Femur (tissue), 1 donor: ENCODE measurements around the gene FSTL4.

Source experiments
- DNase-seq: peaks from one replicate; pipeline ENCODE4 v3.0.0-alpha.2; 2017

The FSTL4 gene

GRCh38 chr5:133362438-133362837 is 249.9 kb downstream of the FSTL4 start:
- peak; percentile 4 for DNase-seq

- no peak for DNase-seq
Observed at GRCh38 chr5:133361922-133362321, 250.4 kb downstream of the FSTL4 start.

DNA sequence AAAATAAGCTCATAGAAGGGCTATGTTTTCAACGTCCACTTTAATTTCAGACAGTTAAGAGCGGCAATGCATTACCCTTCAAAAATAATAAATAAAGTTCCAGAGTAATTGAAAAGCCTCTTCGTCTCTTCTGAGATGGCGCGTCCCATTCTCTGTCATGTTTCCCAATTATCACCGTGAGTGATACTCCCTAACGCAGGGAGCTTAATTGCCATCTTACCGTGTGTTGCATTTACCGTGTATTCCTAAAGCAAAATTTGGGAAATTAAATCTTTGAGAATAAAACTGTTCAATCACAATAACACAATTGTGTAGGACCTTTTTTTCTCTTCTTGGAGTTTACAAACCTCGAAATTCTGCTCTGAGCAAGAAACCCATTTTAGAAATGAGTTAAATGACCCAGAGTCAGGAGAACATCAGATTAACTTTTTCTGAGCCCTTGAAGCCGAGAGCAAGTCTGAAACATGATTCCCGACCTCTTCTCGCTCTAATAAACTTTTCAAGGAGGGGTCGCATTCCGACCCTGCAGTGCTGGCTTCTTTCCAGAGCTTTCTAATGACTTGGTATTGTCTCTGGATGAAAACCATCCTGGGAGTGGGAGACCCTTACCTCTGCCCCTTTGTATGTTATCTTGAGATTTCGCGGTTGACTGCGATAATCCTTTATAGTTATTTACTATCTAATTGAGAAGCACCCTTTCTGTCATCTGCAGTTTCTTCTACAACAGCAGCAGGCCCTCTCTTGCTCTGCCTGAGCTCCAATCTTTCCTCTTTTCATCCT is 251.5 kb downstream of the FSTL4 start:
- DNase-seq, result peak; percentile 5

GRCh38 chr5:133359861-133360260 is 252.5 kb downstream of the FSTL4 start:
- peak; percentile 11 for DNase-seq

DNA sequence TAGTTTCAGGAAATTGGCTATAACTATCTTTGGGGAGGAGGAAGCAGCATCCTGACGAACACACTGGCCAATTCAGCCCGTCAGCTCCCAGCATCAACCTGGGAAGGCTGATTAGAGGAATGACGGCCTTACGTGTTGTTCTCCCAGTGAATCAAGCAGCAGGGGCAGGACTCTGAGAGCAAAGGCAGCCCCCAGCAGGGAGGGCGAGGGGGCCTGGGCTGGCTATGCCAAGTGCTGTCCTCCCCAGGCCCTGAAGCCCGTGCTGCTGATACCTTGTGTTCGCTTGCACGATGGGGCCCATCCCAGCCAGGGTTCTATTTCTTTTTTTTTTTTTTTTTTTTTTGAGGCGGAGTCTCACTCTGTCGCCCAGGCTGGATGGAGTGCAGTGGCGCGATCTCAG is 254.1 kb downstream of the FSTL4 start:
- no peak for DNase-seq

DNA sequence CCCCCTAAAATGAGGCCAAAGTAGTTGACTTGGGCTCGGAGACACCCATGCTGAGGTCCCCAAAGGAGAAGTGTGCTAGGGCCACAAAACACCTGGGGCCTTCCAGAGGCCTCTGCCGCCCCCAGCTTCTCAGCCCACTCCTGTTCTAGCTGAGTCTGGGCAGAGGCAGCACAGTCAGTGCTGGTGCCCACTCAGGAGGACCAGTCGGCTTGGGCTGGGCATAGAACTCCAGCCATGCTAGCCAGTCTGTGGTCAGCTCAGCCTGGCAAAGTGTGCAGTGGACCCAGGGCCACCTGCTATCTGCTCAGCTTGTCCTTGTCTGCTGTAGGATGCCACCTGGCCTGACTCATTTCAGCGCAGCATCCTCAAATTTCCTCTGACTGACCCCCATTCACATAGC is 254.6 kb downstream of the FSTL4 start:
- DNase-seq, result no peak

DNA sequence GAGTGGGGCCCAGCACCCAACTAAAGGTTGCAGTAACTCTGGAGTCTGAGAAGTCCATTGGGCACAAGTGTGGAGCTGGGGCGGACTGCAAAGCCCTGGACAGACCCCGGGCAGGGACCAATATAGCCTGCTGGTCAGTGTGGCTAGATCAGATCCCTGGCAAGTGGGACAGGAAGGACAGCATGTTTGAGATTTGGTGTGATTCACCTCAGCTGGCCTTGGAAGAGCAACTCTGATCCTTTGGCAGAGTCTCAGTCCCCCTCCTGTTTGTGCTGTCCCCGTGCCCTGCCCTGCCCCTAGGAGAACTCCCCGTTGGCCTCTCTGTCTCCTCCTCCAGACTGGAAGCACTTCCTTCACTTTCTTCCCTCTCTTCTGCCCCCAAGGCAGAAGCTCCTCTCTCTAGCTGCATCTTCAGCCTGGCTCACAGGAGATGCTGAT is 255.3 kb downstream of the FSTL4 start:
- peak; percentile 7 for DNase-seq

DNA sequence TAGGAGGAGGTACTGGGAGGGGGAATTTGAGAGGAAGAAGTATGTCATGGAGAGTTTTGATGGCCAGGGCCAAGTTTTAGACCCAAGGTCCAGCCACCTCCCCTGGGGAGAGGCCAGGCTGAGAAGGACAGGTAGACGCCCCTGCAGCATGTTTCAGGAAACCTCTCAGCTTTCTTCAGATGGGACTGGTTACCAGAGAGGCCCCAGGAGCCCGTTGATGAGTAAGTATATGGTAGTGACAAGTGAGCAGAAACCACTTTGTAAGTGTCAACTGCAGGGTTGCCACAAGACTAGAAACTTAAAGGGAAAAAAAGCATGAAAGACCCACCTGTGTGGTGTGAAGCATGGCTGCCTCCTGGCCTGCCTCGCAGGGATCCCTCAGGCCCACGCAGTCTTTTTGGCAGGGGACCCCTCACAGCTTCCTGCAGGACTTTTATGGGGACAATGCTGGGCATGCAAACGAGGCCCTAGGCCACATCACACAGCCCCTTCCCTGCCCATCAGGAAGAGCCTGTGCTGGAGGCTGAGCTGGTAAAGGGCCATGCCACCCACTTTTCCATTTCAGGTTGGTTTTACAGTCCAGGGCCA is 255.9 kb downstream of the FSTL4 start:
- peak; percentile 5 for DNase-seq

DNA sequence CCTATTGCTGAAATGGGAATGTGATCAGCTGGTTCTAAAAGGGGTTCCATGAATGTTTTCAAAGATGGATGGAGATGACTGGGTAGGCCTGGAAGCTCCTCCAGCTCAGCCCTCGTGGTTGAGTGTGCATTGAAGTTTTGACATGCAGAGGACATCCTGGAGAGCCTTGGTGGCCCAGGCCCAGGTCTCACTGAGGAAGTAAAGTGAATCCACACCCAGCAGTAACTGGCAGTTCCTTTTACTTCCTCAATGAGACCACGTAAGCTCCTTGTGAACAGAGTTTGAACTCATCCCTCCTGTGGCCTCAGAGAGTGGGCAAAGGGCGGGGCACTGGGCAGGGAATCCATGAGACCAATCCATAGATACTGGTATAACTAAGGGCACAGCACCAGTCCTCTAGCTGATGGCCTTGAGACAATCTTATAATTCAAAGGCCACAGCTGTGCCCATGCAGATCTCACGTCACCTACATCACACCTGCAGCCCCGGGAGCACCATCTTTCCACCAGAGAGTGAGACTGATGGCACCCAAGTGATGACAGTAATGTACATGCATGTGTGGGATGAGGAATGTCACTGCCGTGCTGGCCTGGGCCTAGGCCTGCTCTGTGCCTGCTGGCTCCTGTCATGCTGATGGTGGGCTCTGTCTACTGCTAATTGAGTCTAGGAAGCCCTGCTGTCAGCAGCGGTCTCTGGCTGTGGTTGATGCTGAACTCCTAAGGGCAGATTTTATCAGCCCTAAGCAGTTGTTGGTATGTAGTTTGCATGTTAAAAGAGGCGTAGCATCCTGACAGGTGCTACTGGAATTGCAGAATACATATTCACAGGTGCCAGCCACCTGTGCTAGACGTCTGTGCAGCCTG is 257.8 kb downstream of the FSTL4 start:
- DNase-seq, result peak; percentile 5

GRCh38 chr5:133353741-133354140 is 258.6 kb downstream of the FSTL4 start:
- DNase-seq, result peak; percentile 39

GRCh38 chr5:133348406-133348805 is 263.9 kb downstream of the FSTL4 start:
- peak; percentile 3 for DNase-seq

DNA sequence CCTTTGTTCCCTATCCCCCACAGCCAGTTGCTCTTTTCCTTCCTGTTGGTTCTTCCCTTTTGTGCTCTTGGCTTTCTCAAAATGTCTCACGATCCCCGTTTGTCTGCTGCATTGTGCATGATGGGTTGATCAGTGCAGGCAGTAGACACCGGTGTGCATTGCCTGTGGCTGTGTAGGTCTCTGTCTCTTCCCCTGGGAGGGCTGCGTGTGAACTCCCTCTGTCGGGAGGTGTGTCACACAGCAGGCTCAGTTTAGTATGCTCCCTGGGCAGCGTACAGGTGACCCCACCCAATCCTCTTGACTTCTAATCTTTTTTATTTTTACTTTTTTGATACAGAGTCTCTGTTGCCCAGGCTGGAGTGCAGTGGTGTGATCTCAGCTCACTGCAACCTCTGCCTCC is 265.3 kb downstream of the FSTL4 start:
- DNase-seq, result peak; percentile 10

- no peak for DNase-seq
Observed at GRCh38 chr5:133344266-133344665, 268.1 kb downstream of the FSTL4 start.

DNA sequence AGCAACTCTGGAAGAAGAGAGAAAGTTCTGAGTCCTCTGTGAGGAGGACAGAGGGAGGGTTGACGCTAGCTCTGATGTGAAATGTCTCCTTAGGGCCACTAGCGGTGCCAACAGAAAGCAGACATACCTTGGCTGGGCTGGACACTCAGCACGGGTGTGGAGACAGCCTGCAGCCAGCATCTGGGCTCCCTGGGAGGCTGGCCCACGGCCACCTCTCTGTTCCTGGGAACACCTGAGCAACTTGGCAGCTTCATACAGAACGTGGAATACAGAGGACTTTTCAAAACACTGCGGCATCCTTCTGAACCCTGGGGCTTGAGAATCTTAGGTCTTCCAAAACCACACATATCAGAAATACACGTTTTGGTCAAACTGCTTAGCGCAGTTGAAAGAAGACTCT is 269.1 kb downstream of the FSTL4 start:
- DNase-seq, result peak; percentile 7

DNA sequence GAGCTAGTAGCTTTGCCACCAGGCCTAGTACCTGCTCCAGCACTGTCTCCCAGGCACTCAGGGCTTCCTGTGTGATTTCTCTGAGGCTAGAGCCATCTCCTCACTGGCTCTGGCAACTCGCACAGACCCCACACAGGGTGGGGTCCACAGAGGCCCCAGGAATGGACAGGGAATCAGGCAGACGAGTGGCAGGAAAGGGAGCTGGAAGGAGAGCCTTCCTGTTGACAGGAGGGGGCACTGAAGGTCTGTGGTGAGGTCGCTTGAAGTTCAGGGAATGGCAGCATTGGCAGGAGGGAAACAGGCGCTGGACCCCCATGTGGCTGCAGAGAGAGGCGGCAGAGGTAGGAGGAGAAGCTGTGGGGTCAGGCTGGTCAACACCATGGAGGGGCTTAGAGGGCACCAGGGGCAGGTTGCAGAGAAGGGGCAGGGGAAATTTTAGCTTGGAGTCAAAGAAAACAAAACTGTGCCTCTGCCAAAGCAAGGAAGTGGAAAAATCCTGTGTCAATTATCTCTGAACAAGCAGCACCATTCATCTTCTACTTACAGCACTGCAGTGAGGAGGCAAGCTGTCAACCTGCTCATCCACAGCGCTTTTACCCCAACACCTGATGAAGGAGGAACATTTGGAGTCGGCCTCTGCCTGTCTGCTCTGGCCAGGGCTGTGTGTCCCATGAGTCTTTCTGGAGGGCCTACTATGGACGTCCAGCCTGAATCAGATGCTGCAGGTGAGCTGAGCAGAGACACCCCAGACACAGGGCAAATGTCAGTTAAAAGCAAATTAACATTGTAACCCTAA is 270.2 kb downstream of the FSTL4 start:
- peak; percentile 5 for DNase-seq

DNA sequence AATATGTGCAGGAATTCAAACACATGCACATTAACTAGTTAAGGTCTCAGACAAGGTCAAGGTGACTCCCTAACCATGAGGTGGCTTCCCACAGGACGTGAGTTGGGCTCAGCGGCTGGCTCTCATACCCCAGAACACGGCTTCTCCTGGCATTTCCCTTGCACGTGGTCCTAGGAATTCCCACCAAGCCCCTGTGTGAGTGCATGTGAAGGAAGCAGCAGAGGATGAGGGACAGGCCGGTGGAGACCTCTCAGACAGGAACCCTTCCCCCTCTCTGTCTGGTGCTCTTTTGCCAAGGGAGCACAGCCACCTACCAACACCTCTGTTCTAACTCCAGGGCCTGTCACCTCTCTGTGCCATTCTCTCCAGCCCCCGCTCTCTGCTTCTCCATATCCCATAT is 271.0 kb downstream of the FSTL4 start:
- DNase-seq, result no peak

DNA sequence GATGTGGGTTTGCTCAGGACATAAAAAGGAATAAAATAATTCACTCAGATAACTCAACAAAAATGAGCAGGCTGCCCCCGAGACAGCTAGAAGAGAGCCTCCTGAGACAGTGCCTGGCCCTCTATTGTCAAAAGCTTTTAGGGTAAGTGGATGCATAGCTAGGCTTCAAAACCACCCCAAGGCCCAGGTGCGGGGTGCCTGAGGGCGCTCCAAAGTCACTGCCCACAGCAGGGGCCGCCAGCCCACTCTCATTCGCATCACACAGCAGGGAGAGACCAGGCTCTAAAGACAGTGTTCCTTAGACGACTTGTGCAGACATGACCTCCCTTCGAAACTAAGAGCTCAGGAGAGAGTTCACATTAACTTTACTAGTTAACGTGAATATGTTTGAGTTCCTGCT is 271.5 kb downstream of the FSTL4 start:
- DNase-seq, result no peak

DNA sequence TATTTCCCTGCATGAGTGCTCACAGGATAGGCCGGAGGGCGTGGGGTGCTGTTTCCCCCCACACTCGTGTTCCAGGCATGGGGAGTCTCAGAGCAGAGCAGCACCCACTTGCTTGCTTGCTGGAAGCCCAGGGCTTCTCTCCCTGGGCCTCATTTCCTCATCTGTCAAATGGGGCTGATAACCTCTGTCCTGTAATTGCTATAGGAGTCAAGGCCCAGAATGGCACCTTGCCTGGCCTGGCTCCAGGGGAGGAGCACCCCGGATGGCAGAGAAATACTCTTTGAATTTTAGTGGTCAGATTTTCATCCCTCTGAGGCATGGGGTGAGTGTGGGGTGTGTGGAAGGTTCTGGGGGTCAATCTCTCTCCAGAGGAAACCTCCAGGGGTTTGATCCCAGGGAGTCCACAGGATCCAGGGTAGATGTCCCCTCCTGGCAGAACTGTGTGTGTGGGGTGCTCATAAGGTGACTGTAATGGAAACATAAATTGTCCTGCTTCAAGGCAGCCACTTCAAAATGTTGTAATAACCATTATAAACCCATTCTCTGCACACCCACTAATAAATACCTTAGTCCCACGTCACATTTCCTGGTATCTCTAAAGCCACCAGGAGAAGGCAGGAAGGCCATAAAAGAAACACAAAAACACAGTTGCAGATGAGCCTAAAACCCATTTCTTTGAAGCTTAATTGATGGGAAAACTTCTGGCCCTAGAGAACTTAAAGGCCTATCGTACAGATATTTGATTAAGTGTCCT is 272.2 kb downstream of the FSTL4 start:
- no peak for DNase-seq

DNA sequence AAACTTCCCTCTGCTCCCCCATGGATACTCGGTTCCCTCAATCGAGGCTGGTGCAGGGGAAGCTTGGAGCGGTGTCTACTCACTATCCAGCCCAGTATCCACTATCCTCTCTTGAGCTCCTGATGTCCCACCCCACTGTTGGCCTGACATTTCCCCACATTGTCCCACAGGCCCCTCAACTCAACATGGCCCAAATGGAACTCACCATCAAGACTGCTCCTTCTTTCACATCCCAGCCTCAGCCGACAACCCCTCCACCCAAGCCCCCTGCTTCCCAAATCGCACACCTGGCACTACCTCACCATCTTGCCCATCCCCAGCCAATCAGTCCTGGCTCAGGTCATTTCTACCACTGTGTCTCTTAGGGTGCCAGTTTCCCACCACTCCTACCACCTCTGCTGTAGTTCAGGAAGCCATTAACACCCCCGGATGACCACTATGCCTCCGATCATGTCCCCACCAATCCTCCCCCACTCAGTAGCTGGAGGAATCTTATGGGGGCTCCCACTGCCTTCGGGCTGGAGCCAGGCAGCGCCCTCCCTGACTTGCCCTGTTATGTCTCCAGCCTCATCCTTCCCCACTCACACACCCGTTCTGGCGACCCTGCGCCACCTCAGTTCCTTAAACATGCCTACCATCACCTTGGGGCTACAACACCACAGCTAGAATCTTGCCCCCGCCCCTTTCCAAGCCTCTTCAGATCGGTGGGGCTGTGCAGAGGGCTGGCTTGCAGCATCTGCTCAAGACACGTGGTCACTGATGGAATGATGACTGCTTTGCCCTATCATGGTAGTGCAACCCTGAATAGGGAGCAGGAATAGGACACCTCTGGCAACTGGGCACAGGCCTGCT is 273.6 kb downstream of the FSTL4 start:
- DNase-seq, result no peak

GRCh38 chr5:133337795-133338445 is 274.4 kb downstream of the FSTL4 start:
- no peak for DNase-seq
